ENCODE data around the gene DIP2C.
"Not testable (repeated sequence)": the region's sequence is repeated elsewhere in the genome, so short reads cannot be mapped to it uniquely, and the experiment has no call there.

Gene DIP2C

DNA sequence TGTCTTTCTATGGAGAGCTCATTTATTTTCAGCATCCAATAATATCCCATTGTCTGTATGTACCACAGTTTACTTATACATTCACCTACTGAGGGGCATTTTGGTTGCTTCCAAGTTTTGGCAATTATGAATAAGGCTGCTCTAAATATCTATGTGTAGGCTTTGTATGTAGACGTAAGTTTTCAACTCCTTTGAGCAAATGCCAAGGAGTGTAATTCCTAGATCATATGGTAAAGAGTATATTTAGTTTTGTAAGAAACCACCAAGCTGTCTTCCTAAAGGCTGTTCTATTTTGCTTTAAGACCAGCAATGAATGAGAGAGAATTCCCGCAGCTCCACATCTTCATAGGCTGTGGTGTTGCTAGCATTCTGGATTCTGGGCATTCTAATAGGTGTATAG lies 259.8 kb downstream of the DIP2C start:
- TF ChIP-seq, protein P1, sequence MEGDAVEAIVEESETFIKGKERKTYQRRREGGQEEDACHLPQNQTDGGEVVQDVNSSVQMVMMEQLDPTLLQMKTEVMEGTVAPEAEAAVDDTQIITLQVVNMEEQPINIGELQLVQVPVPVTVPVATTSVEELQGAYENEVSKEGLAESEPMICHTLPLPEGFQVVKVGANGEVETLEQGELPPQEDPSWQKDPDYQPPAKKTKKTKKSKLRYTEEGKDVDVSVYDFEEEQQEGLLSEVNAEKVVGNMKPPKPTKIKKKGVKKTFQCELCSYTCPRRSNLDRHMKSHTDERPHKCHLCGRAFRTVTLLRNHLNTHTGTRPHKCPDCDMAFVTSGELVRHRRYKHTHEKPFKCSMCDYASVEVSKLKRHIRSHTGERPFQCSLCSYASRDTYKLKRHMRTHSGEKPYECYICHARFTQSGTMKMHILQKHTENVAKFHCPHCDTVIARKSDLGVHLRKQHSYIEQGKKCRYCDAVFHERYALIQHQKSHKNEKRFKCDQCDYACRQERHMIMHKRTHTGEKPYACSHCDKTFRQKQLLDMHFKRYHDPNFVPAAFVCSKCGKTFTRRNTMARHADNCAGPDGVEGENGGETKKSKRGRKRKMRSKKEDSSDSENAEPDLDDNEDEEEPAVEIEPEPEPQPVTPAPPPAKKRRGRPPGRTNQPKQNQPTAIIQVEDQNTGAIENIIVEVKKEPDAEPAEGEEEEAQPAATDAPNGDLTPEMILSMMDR (IDR thresholded peaks at IDR 0.05; ENCODE audit: low read length, missing control alignments) = no peak
- H3K4me3 ChIP-seq (replicated peaks; ENCODE audit: low read depth, low read length) = no peak overlapping the region
- DNase-seq (ENCODE audit: low read depth) = no peak

DNA sequence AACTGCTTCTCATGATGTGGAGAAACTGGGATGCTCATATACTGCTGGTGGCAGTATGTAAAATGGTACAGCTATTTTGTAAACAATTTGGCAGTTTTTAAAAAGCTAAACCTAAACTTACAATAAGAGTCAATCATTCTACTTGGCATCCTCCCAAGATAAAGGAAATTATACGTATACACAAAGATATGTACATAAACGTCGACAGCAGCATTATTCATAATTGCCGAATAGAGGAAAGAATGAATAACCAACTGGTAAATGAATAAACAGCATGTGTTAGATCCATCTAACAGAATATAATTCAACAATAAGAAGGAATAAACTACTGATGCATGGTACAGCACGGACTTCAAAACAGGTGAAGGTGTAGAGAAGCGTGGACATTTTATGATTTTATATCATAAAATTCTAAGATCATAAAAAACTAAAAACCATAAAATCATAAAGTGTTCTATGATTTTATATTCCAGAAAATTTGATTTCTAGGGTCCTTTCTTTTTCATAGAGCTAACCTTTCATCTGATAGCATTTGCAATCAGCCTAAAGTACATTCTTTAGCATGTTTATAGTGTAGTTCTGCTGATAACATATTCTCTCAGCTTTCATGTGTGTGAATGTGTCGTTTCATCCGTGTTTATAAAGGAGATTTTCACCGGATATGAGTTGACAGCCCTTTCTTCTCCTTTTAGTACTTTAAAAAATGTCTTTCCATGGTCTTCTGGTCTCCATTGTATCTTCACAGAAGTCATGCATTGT lies 261.5 kb downstream of the DIP2C start:
- DNase-seq (ENCODE audit: low read depth) = no peak
- no peak overlapping the region for H3K4me3 ChIP-seq (replicated peaks; ENCODE audit: low read depth, low read length)
- TF ChIP-seq, protein P1 (IDR thresholded peaks at IDR 0.05; ENCODE audit: low read length, missing control alignments) = no peak

DNA sequence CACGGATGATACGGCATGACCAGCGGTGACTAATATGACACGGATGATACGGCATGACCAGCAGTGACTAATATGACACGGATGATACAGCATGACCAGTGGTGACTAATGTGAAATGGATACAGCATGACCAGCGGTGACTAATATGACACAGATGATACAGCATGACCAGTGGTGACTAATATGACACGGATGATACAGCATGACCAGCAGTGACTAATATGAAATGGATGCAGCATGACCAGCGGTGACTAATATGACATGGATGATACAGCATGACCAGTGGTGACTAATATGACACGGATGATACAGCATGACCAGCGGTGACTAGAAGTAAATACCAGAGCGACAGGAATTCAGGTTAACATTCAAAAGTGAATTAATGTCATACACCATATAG lies 264.1 kb downstream of the DIP2C start:
- DNase-seq (ENCODE audit: low read depth) = not testable (repeated sequence)

DNA sequence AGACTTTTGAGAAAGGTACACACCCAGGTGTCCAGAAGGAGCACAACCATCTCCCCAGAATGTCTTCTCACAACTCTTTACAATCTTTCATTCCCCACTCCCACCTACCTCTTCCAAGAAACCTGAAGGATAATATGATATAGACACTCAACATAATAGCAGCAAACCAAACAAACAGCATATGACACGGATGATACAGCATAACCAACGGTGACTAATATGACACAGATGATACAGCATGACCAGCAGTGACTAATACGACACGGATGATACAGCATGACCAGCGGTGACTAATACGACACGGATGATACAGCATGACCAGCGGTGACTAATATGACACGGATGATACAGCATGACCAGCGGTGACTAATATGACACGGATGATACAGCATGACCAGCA lies 264.7 kb downstream of the DIP2C start:
- not testable (repeated sequence) for H3K4me3 ChIP-seq (replicated peaks; ENCODE audit: low read depth, low read length); DNase-seq (ENCODE audit: low read depth)

More for the DNA sequence above, 264.1 kb downstream of the DIP2C start:
- H3K4me3 ChIP-seq (replicated peaks; ENCODE audit: low read depth, low read length) = not testable (repeated sequence)

DNA sequence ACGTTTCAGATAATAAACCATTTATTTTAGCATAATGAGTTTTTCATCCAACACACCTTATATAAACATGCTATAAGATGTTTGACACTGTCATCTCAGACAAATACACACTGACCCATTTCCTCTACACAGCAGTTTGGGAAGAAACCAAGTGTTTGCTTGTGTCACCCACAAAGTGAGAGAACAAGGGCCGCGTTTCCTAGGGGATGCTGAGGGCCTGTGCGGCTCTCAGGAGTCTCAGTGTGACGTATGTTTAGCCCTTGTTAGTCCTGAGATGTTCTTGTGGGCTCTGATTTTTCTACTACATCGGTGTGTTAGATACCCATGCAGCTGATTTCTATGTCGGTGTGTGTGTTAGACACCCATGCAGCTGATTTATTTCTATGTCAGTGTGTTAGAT lies 266.3 kb downstream of the DIP2C start:
- no peak for DNase-seq (ENCODE audit: low read depth)
- H3K4me3 ChIP-seq (replicated peaks; ENCODE audit: low read depth, low read length) = no peak overlapping the region
- TF ChIP-seq, protein P1 (IDR thresholded peaks at IDR 0.05; ENCODE audit: low read length, missing control alignments) = no peak

DNA sequence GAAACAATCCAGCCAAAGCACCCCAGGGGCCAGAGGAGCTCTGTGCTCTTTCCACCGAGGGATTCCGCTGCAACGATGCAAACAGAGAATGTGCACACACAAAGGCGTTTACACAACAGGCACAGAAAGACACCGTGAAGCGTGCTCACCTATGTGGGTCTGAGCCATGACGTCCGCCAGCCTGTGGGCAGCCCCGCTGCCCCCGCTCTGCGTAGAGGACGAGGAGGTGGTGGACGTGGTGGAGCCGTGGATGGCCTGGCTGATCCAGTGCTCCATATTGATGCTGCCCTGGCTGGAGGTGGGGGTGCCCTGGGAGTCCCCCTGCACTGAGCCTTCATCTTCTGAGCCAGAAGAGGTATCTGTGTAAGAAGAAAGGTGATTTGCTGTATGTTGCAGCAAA lies 266.8 kb downstream of the DIP2C start:
- TF ChIP-seq, protein P1 (IDR thresholded peaks at IDR 0.05; ENCODE audit: low read length, missing control alignments) = no peak
- no peak for DNase-seq (ENCODE audit: low read depth)

DNA sequence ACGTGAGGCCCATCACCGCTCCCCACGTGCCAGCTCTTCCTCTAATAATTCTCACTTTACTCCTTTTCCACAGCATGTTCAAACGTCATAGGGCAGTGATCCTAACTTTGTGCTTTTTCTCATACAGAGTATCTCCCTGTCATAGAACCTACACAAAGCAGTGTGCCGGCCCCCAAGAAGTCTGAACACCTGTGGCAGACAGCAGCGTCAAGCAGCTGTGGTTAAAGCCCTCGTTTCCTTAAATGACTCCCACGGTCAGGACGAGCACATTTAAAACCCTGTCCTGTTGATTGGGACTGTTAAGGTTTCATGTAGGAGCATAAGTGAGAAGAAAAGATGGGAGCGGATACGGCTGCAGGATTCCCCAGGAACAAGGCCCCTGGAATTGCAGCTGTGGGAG lies 267.2 kb downstream of the DIP2C start:
- no peak for DNase-seq (ENCODE audit: low read depth)
- no peak overlapping the region for H3K4me3 ChIP-seq (replicated peaks; ENCODE audit: low read depth, low read length)
- TF ChIP-seq, protein P1 (IDR thresholded peaks at IDR 0.05; ENCODE audit: low read length, missing control alignments) = no peak

More for the DNA sequence above, 266.8 kb downstream of the DIP2C start:
- no peak overlapping the region for H3K4me3 ChIP-seq (replicated peaks; ENCODE audit: low read depth, low read length)

DNA sequence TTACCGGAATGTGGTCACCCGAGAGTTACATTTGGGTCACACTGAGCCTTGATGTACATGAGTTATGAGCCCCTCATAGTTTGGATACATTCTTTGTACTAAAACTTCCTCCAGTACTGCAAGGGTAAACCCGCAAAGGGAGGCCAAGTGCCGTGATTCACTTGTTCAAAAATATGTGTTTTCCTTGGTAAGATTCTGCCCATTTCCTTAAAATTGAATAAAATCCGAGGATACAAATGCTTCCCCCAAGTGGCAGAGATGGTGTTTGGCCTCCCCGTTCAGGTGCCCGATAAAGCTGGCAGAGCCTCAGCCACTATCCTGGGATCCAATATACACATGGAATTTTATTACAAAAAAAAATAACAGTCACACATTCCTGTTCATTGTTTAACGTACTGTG lies 268.3 kb downstream of the DIP2C start:
- TF ChIP-seq, protein P1 (IDR thresholded peaks at IDR 0.05; ENCODE audit: low read length, missing control alignments) = no peak
- DNase-seq (ENCODE audit: low read depth) = no peak
- H3K4me3 ChIP-seq (replicated peaks; ENCODE audit: low read depth, low read length) = no peak overlapping the region

All from fibroblast of pulmonary artery (primary cell).